Measurements from ENCODE around the gene WDR27.
"Not testable (repeated sequence)": the region's sequence is repeated elsewhere in the genome, so short reads cannot be mapped to it uniquely, and the experiment has no call there.

Gene WDR27

DNA sequence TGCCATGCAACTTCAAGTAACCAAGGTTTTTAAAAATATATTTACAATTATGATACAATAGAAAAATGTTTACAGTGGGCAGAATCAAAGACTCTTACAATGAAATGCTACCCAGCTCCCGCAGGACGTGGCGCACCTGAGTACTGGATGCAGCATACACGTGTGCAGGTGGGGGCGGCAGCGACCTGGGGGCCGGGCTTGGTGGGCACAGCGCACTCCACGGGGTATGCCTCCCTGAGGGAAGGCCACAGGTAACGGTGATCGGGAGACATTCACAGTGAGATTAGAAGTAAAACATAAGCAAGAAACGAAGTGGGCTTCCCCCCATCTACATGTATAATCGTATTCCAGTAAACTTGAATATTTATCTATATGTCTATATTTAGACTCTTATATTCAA lies 54.2 kb downstream of the WDR27 start:
- Histone ChIP-seq H3K4me1 (ENCODE audit: insufficient read depth, low read length) (no peaks in the 10 kb centered on the region), H3K4me3 (ENCODE audit: low read depth in 1 of 2, low read length in 2 of 2) (no peak overlapping the region), H3K9me3 (ENCODE audit: low read length) (no peaks in the 10 kb centered on the region), H3K27me3 (ENCODE audit: control insufficient read depth in 1 of 2, insufficient read depth in 2 of 2, low read length in 2 of 2) (no peaks in the 10 kb centered on the region), H3K27ac (ENCODE audit: low read depth, low read length) (no peak overlapping the region), H3K9ac (ENCODE audit: low read length) (no peak overlapping the region), H3K36me3 (ENCODE audit: insufficient read depth, low read length) (no peaks in the 10 kb centered on the region)

- H3K27ac ChIP-seq (ENCODE audit: low read depth, low read length), result no peak overlapping the region
- no peak overlapping the region for H3K9ac ChIP-seq (ENCODE audit: low read length)
- H3K36me3 ChIP-seq (ENCODE audit: insufficient read depth, low read length), result no peaks in the 10 kb centered on the region
- H3K4me3 ChIP-seq (ENCODE audit: low read depth in 1 of 2, low read length in 2 of 2), result no peak overlapping the region
- no peaks in the 10 kb centered on the region for H3K4me1 ChIP-seq (ENCODE audit: insufficient read depth, low read length)
- no peaks in the 10 kb centered on the region for H3K27me3 ChIP-seq (ENCODE audit: control insufficient read depth in 1 of 2, insufficient read depth in 2 of 2, low read length in 2 of 2)
- H3K9me3 ChIP-seq (ENCODE audit: low read length), result no peaks in the 10 kb centered on the region
These were observed 54.8 kb downstream of the WDR27 start for GRCh38 chr6:169646906-169647567.

DNA sequence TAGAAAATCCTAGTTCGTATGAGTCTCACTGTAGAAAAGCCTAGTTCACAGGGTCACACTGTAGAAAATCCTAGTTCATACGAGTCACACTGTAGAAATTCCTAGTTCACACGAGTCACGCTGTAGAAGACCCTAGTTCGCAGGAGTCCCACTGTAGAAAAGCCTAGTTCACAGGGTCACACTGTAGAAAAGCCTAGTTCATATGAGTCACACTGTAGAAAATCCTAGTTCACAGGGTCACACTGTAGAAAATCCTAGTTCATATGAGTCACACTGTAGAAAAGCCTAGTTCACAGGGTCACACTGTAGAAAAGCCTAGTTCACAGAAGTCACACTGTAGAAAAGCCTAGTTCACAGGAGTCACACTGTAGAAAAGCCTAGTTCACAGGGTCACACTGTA lies 56.4 kb downstream of the WDR27 start:
- not testable (repeated sequence) for H3K9ac ChIP-seq (ENCODE audit: low read length); H3K4me1 ChIP-seq (ENCODE audit: insufficient read depth, low read length); H3K27me3 ChIP-seq (ENCODE audit: control insufficient read depth in 1 of 2, insufficient read depth in 2 of 2, low read length in 2 of 2); H3K36me3 ChIP-seq (ENCODE audit: insufficient read depth, low read length); H3K9me3 ChIP-seq (ENCODE audit: low read length); H3K4me3 ChIP-seq (ENCODE audit: low read depth in 1 of 2, low read length in 2 of 2); H3K27ac ChIP-seq (ENCODE audit: low read depth, low read length)

DNA sequence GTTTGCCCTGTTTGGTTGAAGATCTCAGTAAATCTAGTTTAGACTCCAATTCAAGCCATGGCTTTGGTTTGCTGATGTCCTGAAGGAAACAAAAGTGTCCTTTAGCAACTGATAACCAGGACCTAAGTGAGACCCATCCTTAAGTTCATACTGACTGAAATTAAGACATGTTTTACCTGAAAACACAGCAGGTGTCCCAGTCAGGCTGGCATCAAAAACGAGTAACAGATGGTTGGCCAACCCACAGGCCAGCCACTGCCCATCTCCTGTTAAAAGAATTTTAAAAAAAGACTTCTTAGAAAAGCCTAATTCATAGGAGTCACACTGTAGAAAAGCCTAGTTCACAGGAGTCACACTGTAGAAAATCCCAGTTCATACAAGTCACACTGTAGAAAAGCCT lies 58.3 kb downstream of the WDR27 start:
- Histone ChIP-seq H3K9ac (ENCODE audit: low read length) (no peak overlapping the region), H3K9me3 (ENCODE audit: low read length) (no peaks in the 10 kb centered on the region), H3K27me3 (ENCODE audit: control insufficient read depth in 1 of 2, insufficient read depth in 2 of 2, low read length in 2 of 2) (no peaks in the 10 kb centered on the region), H3K36me3 (ENCODE audit: insufficient read depth, low read length) (peaks cover 5% of the 10 kb centered on the region), H3K27ac (ENCODE audit: low read depth, low read length) (no peak overlapping the region), H3K4me3 (ENCODE audit: low read depth in 1 of 2, low read length in 2 of 2) (no peak overlapping the region), H3K4me1 (ENCODE audit: insufficient read depth, low read length) (no peaks in the 10 kb centered on the region)

DNA sequence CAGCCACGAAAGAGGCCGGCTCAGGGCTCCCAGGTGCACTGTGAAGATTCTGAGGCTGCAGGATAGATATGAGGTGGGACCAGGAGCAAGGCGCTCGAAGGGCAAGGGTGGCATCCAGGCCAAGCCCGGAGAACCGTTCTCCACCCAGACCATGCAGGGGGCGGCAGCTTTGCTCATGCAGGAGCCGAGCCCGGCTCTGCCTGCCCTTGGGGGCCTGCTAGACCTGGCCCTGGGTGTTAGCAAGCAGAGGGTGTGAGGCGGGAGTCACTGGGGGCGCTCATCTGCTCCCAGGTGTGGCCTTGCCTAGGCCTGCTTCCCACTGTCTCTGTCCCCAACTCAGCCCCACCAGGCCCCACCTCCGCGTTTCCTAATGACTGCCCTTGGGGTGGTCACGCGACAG lies 59.4 kb downstream of the WDR27 start:
- Histone ChIP-seq H3K4me1 (ENCODE audit: insufficient read depth, low read length) (no peaks in the 10 kb centered on the region), H3K36me3 (ENCODE audit: insufficient read depth, low read length) (peaks cover 5% of the 10 kb centered on the region), H3K9ac (ENCODE audit: low read length) (no peak overlapping the region), H3K4me3 (ENCODE audit: low read depth in 1 of 2, low read length in 2 of 2) (no peak overlapping the region), H3K27me3 (ENCODE audit: control insufficient read depth in 1 of 2, insufficient read depth in 2 of 2, low read length in 2 of 2) (no peaks in the 10 kb centered on the region), H3K9me3 (ENCODE audit: low read length) (no peaks in the 10 kb centered on the region), H3K27ac (ENCODE audit: low read depth, low read length) (no peak overlapping the region)

GRCh38 chr6:169641461-169642085 lies 60.3 kb downstream of the WDR27 start:
- no peaks in the 10 kb centered on the region for H3K9me3 ChIP-seq (ENCODE audit: low read length)
- peaks cover 11% of the 10 kb centered on the region for H3K36me3 ChIP-seq (ENCODE audit: insufficient read depth, low read length)
- no peaks in the 10 kb centered on the region for H3K27me3 ChIP-seq (ENCODE audit: control insufficient read depth in 1 of 2, insufficient read depth in 2 of 2, low read length in 2 of 2)
- H3K4me1 ChIP-seq (ENCODE audit: insufficient read depth, low read length), result no peaks in the 10 kb centered on the region
- no peak overlapping the region for H3K9ac ChIP-seq (ENCODE audit: low read length)
- H3K4me3 ChIP-seq (ENCODE audit: low read depth in 1 of 2, low read length in 2 of 2), result no peak overlapping the region
- H3K27ac ChIP-seq (ENCODE audit: low read depth, low read length), result no peak overlapping the region

DNA sequence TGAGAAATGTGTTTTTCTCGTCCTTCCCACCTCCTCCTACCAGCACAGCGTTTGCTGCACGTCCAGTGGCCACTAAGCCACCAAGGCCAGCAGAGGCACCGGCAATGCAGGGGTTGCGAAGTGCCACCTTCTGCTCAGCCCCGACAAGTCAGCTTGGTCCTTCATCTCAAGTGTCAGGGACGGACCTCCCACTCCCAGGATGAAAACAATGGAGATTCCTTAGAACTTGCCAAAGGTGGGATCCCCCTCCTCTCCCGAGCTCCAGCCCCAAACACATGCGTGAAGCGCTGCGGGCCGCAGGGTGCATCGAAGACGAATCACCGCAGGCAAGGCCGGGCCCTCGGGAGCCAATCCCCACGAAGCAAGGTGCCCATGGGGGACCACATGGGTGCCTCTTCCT lies 60.8 kb downstream of the WDR27 start:
- Histone ChIP-seq H3K9me3 (ENCODE audit: low read length) (no peaks in the 10 kb centered on the region), H3K27ac (ENCODE audit: low read depth, low read length) (no peak overlapping the region), H3K9ac (ENCODE audit: low read length) (no peak overlapping the region), H3K4me1 (ENCODE audit: insufficient read depth, low read length) (no peaks in the 10 kb centered on the region), H3K27me3 (ENCODE audit: control insufficient read depth in 1 of 2, insufficient read depth in 2 of 2, low read length in 2 of 2) (no peaks in the 10 kb centered on the region), H3K36me3 (ENCODE audit: insufficient read depth, low read length) (peaks cover 11% of the 10 kb centered on the region), H3K4me3 (ENCODE audit: low read depth in 1 of 2, low read length in 2 of 2) (no peak overlapping the region)

GRCh38 chr6:169640351-169640852 lies 61.4 kb downstream of the WDR27 start:
- H3K9me3 ChIP-seq (ENCODE audit: low read length), result no peaks in the 10 kb centered on the region
- no peaks in the 10 kb centered on the region for H3K4me1 ChIP-seq (ENCODE audit: insufficient read depth, low read length)
- H3K36me3 ChIP-seq (ENCODE audit: insufficient read depth, low read length), result peaks cover 11% of the 10 kb centered on the region
- no peak overlapping the region for H3K4me3 ChIP-seq (ENCODE audit: low read depth in 1 of 2, low read length in 2 of 2)
- H3K27me3 ChIP-seq (ENCODE audit: control insufficient read depth in 1 of 2, insufficient read depth in 2 of 2, low read length in 2 of 2), result no peaks in the 10 kb centered on the region
- H3K27ac ChIP-seq (ENCODE audit: low read depth, low read length), result no peak overlapping the region
- H3K9ac ChIP-seq (ENCODE audit: low read length), result no peak overlapping the region

GRCh38 chr6:169639653-169640278 lies 62.1 kb downstream of the WDR27 start:
- no peaks in the 10 kb centered on the region for H3K27me3 ChIP-seq (ENCODE audit: control insufficient read depth in 1 of 2, insufficient read depth in 2 of 2, low read length in 2 of 2)
- no peak overlapping the region for H3K9ac ChIP-seq (ENCODE audit: low read length)
- no peak overlapping the region for H3K4me3 ChIP-seq (ENCODE audit: low read depth in 1 of 2, low read length in 2 of 2)
- peaks cover 11% of the 10 kb centered on the region for H3K36me3 ChIP-seq (ENCODE audit: insufficient read depth, low read length)
- no peaks in the 10 kb centered on the region for H3K4me1 ChIP-seq (ENCODE audit: insufficient read depth, low read length)
- H3K27ac ChIP-seq (ENCODE audit: low read depth, low read length), result no peak overlapping the region
- no peaks in the 10 kb centered on the region for H3K9me3 ChIP-seq (ENCODE audit: low read length)

GRCh38 chr6:169638915-169639314 lies 62.9 kb downstream of the WDR27 start:
- Histone ChIP-seq H3K4me3 (ENCODE audit: low read depth in 1 of 2, low read length in 2 of 2) (no peak overlapping the region), H3K27me3 (ENCODE audit: control insufficient read depth in 1 of 2, insufficient read depth in 2 of 2, low read length in 2 of 2) (no peaks in the 10 kb centered on the region), H3K36me3 (ENCODE audit: insufficient read depth, low read length) (peaks cover 16% of the 10 kb centered on the region), H3K4me1 (ENCODE audit: insufficient read depth, low read length) (no peaks in the 10 kb centered on the region), H3K27ac (ENCODE audit: low read depth, low read length) (no peak overlapping the region), H3K9me3 (ENCODE audit: low read length) (no peaks in the 10 kb centered on the region), H3K9ac (ENCODE audit: low read length) (no peak overlapping the region)

DNA sequence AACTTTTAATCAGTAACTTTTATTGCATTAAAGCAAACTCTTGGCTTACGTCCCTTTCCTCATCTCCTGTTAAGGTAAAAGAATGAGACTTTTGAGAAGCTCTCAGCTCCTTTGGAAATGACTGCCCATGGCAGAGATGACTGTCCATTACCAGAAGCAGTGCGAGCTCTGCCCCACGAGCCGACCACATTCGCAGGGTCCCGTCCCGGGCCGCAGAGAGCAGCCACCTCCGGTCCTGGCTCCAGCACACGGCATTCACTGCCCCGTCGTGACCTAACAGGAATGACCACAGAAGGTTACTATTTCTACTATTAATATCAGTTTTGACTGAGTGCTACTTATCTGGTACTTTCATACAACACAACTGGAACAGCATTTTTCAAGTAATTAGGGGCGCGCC lies 63.4 kb downstream of the WDR27 start:
- H3K36me3 ChIP-seq (ENCODE audit: insufficient read depth, low read length), result peaks cover 21% of the 10 kb centered on the region

More for the DNA sequence above, 63.4 kb downstream of the WDR27 start:
- H3K27me3 ChIP-seq (ENCODE audit: control insufficient read depth in 1 of 2, insufficient read depth in 2 of 2, low read length in 2 of 2), result no peaks in the 10 kb centered on the region
- H3K9me3 ChIP-seq (ENCODE audit: low read length), result no peaks in the 10 kb centered on the region
- no peak overlapping the region for H3K9ac ChIP-seq (ENCODE audit: low read length)
- no peaks in the 10 kb centered on the region for H3K4me1 ChIP-seq (ENCODE audit: insufficient read depth, low read length)
- H3K4me3 ChIP-seq (ENCODE audit: low read depth in 1 of 2, low read length in 2 of 2), result no peak overlapping the region
- H3K27ac ChIP-seq (ENCODE audit: low read depth, low read length), result no peak overlapping the region
